K562 (cell line): ENCODE data around the gene SELENOO. TPM values are rescaled to one million over a fixed set of nuclear protein-coding genes. Genes with fewer than 3 reads are reported as not detected.

Source experiments
- CTBP1 ChIP-seq: fragments of 450-650 bp; IDR thresholded peaks from 2 replicates; pipeline ENCODE4 v1.6.1; 2016; ENCODE audit warnings: borderline replicate concordance
- ETV1 ChIP-seq: fragments of 450-650 bp; conservative IDR thresholded peaks from 2 replicates; pipeline ENCODE4 v1.6.1; 2016; ENCODE audit warnings: missing genetic modification characterization, control low read depth, low read depth, missing compliant biosample characterization
- JUN ChIP-seq, 2 experiments: sonication (generic) in 1 of 2; formaldehyde crosslinking in 1 of 2; IDR thresholded peaks; 2 replicates each; pipeline versions ENCODE4 v1.6.1 to v1.8.0; 2012 to 2022; ENCODE audit warnings: borderline replicate concordance in 2 of 2, mild to moderate bottlenecking in 2 of 2, improper control_type of control experiment in 1 of 2, low read depth in 1 of 2, low read length in 1 of 2, missing genetic modification reagents in 1 of 2
- JUND ChIP-seq, 2 experiments: IDR thresholded peaks; 2 replicates in 1 of 2; 3 replicates in 1 of 2; pipeline ENCODE4 v1.6.1; 2011; ENCODE audit warnings: borderline replicate concordance in 2 of 2, low read depth in 2 of 2, low read length in 2 of 2, improper control_type of control experiment in 1 of 2, missing biosample characterization in 1 of 2, missing genetic modification characterization in 1 of 2, missing genetic modification reagents in 1 of 2
- RFX1 ChIP-seq: fragments of 450-650 bp; IDR thresholded peaks from 2 replicates; pipeline ENCODE4 v1.6.1; 2016; ENCODE audit warnings: mild to moderate bottlenecking, moderate library complexity
- RHOXF2B ChIP-seq: fragments of 250-450 bp; sonication (Bioruptor Pico); conservative IDR thresholded peaks from 2 replicates; pipeline ENCODE4 v1.5.1; 2021
- SIRT6 ChIP-seq: IDR thresholded peaks from one replicate; pipeline ENCODE4 v1.6.1; 2012; ENCODE audit warnings: low read depth, mild to moderate bottlenecking, control low read depth, inconsistent platforms, low read length, moderate library complexity
- TCF3 ChIP-seq: sonication (generic); formaldehyde crosslinking; IDR thresholded peaks from 2 replicates; pipeline ENCODE4 v1.4.0; 2020; ENCODE audit warnings: mild to moderate bottlenecking, missing genetic modification reagents
- ZFX ChIP-seq: sonication (generic); formaldehyde crosslinking; IDR thresholded peaks from 2 replicates; pipeline ENCODE4 v1.8.0; 2022; ENCODE audit warnings: mild to moderate bottlenecking, missing genetic modification reagents, moderate library complexity
- ZNF174 ChIP-seq: fragments of 250-450 bp; sonication (Bioruptor Pico); IDR thresholded peaks from 2 replicates; pipeline ENCODE4 v1.4.0; 2020; ENCODE audit warnings: mild to moderate bottlenecking
- polyA plus RNA-seq, 8 experiments: library from polyadenylated mRNA; depleted of rRNA in 4 of 8; stranded (reverse) in 5 of 8; unstranded in 3 of 8; fragments of >200 nt; fragmentation: Nextera tagmentation in 2 of 8; fragmentation: Illumina TruSeq in 1 of 8; extraction: Ambion mirVana in 2 of 8; extraction: Trizol in 1 of 8; gene quantifications; 2 replicates each; pipeline versions ENCODE4 v1.2.1 to v1.2.3, GENCODE V29; 2011 to 2014; ENCODE audit warnings: inconsistent platforms in 1 of 8, missing spikeins in 1 of 8
- total RNA-seq, 7 experiments: library from RNA; depleted of rRNA in 6 of 7; stranded (reverse); fragments of >200 nt in 6 of 7; fragmentation: Illumina TruSeq in 2 of 7; extraction: Trizol in 2 of 7; gene quantifications; 2 replicates each; pipeline versions ENCODE4 v1.2.1 to v1.2.3, GENCODE V29; 2011 to 2021; ENCODE audit warnings: low replicate concordance in 1 of 7
- TF ChIP-seq, protein P1 (sequence below): sonication (generic); formaldehyde crosslinking; IDR thresholded peaks from 2 replicates; pipeline ENCODE4 v1.8.1; 2022; ENCODE audit warnings: missing genetic modification reagents
- TF ChIP-seq, protein P2 (sequence below): sonication (generic); formaldehyde crosslinking; IDR thresholded peaks from 2 replicates; pipeline ENCODE4 v1.8.0; 2023; ENCODE audit warnings: mild to moderate bottlenecking, missing genetic modification reagents
- TF ChIP-seq, protein P3 (sequence below): sonication (generic); formaldehyde crosslinking; IDR thresholded peaks from 2 replicates; pipeline ENCODE4 v1.8.0; 2022; ENCODE audit warnings: mild to moderate bottlenecking, missing genetic modification reagents

The SELENOO gene
- total and polyA plus RNA-seq, 9 of the 15 experiments (the other 6 are each of a cell fraction or from before 2014, with no cell fraction given) = 0.37 to 24.9 (median 8.3) TPM

DNA sequence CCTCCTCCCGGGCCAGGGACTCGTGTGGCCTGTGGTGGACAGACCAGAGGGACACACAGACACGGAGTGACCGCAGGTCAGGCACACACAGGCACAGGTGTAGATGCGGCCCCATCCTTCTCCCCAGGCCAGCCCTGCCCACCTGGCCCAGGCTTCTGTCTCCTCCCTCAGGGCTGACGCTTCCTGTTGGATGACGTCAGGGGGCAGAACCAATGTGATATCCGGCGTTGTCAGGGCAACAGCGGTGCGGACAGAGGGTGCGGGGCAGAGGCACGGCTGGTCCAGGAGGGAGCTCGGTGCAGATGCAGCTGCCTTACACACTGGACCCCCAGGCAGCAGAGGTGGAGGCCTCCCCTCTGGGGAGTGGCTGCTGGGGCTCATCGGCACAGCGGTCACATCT is 46.9 kb downstream of the SELENOO start (continued):
- TF ChIP-seq, protein P1, sequence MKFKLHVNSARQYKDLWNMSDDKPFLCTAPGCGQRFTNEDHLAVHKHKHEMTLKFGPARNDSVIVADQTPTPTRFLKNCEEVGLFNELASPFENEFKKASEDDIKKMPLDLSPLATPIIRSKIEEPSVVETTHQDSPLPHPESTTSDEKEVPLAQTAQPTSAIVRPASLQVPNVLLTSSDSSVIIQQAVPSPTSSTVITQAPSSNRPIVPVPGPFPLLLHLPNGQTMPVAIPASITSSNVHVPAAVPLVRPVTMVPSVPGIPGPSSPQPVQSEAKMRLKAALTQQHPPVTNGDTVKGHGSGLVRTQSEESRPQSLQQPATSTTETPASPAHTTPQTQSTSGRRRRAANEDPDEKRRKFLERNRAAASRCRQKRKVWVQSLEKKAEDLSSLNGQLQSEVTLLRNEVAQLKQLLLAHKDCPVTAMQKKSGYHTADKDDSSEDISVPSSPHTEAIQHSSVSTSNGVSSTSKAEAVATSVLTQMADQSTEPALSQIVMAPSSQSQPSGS (CRISPR knock-in tag) = peak; percentile 70; the same call in 1 of the 2 replicates
- TF ChIP-seq, protein P2, sequence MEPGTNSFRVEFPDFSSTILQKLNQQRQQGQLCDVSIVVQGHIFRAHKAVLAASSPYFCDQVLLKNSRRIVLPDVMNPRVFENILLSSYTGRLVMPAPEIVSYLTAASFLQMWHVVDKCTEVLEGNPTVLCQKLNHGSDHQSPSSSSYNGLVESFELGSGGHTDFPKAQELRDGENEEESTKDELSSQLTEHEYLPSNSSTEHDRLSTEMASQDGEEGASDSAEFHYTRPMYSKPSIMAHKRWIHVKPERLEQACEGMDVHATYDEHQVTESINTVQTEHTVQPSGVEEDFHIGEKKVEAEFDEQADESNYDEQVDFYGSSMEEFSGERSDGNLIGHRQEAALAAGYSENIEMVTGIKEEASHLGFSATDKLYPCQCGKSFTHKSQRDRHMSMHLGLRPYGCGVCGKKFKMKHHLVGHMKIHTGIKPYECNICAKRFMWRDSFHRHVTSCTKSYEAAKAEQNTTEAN (CRISPR knock-in tag) = no peak
- TF ChIP-seq SIRT6 (no peak), CTBP1 (0 out of 2 replicates have a peak, but pooled peaks have one; percentile 18), ETV1 (tag) (no peak), ZFX (CRISPR knock-in tag) (no peak), TCF3 (no peak), ZNF174 (CRISPR knock-in tag) (no peak), JUND (IDR thresholded peaks at IDR 0.05; ENCODE audit: borderline replicate concordance, low read depth, low read length) (peak; percentile 81), JUND (tag; IDR thresholded peaks at IDR 0.05; ENCODE audit: borderline replicate concordance, low read depth, low read length) (peak; percentile 56; the same call in 1 of the 3 replicates), RFX1 (peak; percentile 94), RHOXF2B (CRISPR knock-in tag) (no peak), JUN (IDR thresholded peaks at IDR 0.05; ENCODE audit: borderline replicate concordance, low read depth, low read length) (0 out of 2 replicates have a peak, but pooled peaks have one; percentile 9), JUN (CRISPR knock-in tag; IDR thresholded peaks at IDR 0.05; ENCODE audit: borderline replicate concordance) (no peak)
- TF ChIP-seq, protein P3, sequence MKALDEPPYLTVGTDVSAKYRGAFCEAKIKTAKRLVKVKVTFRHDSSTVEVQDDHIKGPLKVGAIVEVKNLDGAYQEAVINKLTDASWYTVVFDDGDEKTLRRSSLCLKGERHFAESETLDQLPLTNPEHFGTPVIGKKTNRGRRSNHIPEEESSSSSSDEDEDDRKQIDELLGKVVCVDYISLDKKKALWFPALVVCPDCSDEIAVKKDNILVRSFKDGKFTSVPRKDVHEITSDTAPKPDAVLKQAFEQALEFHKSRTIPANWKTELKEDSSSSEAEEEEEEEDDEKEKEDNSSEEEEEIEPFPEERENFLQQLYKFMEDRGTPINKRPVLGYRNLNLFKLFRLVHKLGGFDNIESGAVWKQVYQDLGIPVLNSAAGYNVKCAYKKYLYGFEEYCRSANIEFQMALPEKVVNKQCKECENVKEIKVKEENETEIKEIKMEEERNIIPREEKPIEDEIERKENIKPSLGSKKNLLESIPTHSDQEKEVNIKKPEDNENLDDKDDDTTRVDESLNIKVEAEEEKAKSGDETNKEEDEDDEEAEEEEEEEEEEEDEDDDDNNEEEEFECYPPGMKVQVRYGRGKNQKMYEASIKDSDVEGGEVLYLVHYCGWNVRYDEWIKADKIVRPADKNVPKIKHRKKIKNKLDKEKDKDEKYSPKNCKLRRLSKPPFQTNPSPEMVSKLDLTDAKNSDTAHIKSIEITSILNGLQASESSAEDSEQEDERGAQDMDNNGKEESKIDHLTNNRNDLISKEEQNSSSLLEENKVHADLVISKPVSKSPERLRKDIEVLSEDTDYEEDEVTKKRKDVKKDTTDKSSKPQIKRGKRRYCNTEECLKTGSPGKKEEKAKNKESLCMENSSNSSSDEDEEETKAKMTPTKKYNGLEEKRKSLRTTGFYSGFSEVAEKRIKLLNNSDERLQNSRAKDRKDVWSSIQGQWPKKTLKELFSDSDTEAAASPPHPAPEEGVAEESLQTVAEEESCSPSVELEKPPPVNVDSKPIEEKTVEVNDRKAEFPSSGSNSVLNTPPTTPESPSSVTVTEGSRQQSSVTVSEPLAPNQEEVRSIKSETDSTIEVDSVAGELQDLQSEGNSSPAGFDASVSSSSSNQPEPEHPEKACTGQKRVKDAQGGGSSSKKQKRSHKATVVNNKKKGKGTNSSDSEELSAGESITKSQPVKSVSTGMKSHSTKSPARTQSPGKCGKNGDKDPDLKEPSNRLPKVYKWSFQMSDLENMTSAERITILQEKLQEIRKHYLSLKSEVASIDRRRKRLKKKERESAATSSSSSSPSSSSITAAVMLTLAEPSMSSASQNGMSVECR (CRISPR knock-in tag) = peak; percentile 42; the same call in 1 of the 2 replicates
